OCI-LY1 (cell line): ENCODE results near the gene GBP2.

Source experiments
- CTCF ChIP-seq: fragments of 200-600 bp; sonication (generic), shearing (Covaris generic); IDR thresholded peaks from 2 replicates; pipeline ENCODE4 v1.5.1; 2017; ENCODE audit warnings: mild to moderate bottlenecking, antibody characterized with exemption, low read length, moderate library complexity, mixed read lengths
- EZH2 ChIP-seq: fragments of 200-600 bp; sonication (generic), shearing (Covaris generic); IDR thresholded peaks from 2 replicates; pipeline ENCODE4 v1.8.0; 2017; ENCODE audit warnings: borderline replicate concordance, mixed run types, mild to moderate bottlenecking, antibody characterized with exemption, low read length, moderate library complexity, mixed read lengths

GRCh38 chr1:89171067-89171438 lies 45.1 kb upstream of the GBP2 start:
- no peak for TF ChIP-seq CTCF
- TF ChIP-seq EZH2: no peak
